K562 (cell line): ENCODE data around the gene MRAS.

Experiments used
- CTCF ChIP-seq, 3 experiments: IDR thresholded peaks in 2 of 3; conservative IDR thresholded peaks in 1 of 3; 2 replicates each; pipeline ENCODE4 v1.5.1; 2011 to 2012; ENCODE audit warnings: low read length in 3 of 3, mild to moderate bottlenecking in 3 of 3, control low read depth in 2 of 3, improper control_type of control experiment in 1 of 3, inconsistent platforms in 1 of 3, low read depth in 1 of 3, mixed read lengths in 1 of 3, moderate library complexity in 1 of 3; ENCODE audit not compliant: insufficient read depth in 2 of 3
- MYC ChIP-seq, 2 experiments: fragments of 250-450 bp in 1 of 2; sonication (Bioruptor Pico) in 1 of 2; IDR thresholded peaks; 2 replicates each; pipeline versions ENCODE4 v1.5.1 to v1.6.1; 2012 to 2021; ENCODE audit warnings: low read depth in 2 of 2, borderline replicate concordance in 1 of 2, improper control_type of control experiment in 1 of 2, low read length in 1 of 2, mild to moderate bottlenecking in 1 of 2, moderate library complexity in 1 of 2
- TRIM24 ChIP-seq, 2 experiments: fragments of 450-650 bp; IDR thresholded peaks; 2 replicates each; pipeline ENCODE4 v1.6.1; 2016

GRCh38 chr3:138367326-138367850 is 19.0 kb downstream of the MRAS start:
- no peak for TF ChIP-seq MYC (IDR thresholded peaks at IDR 0.05; ENCODE audit: low read depth, low read length)
- TF ChIP-seq MYC (CRISPR knock-in tag; IDR thresholded peaks at IDR 0.05; ENCODE audit: borderline replicate concordance, low read depth), result no peak
- no peak for TF ChIP-seq CTCF (IDR thresholded peaks at IDR 0.05 in 2 of 3, conservative IDR thresholded peaks at IDR 0.05 in 1 of 3; ENCODE audit: insufficient read depth in 2 of 3, low read depth in 1 of 3, low read length in 3 of 3)
- TF ChIP-seq TRIM24 (IDR thresholded peaks at IDR 0.05), result no peak
